ENCODE results near the gene IGFL4. TPM values are rescaled to one million over a fixed set of nuclear protein-coding genes. Genes with fewer than 3 reads are reported as not detected.

Gene IGFL4
- total RNA-seq, 1 donor from 2014 or later, result not detected

DNA sequence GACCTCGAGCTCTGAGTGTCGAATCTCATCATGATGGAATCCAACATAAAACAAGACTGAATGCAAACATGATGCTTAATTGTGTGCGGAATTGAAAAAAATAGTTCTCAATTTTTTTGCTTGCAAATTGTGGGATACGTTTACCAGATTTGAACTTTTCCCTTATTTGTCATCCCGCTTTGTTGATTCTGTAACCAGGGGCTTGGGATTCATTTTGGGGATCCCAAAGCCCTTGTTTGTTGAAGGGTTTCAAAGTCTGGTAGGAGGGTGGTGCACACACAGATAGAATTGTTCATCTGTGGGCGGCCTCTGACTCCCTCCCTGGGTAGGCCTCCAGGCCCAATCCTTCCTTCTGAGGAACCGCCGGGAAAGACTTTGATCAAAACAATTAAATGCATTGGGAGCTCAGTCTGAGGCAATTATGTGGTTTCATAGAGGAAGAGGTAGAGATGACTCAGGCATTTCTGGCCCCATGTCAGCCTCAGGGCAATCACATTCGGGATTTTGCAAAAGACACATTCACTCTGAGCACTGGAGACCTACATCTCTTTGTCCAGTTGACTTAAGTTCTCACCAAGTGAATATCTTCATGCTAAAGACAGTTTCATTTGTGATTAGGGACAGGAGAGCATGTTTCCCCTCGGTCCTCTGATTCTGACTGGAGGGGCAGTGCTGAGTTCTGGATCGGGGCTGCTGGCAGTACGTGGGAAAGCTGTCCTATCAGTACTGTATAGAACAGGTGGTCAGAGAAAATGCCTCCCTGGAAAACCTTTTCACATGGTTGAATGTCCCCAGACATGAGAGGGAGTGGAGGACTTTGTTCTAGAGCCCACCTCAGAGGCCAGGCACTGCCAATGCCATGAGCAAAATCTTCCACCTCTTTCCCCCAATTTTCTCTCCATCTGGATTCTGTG, 27.8 kb upstream of the IGFL4 start:
- peaks cover 99% of the 10 kb centered on the region for H3K27me3 ChIP-seq (ENCODE audit: low read depth)
- no peak for DNase-seq
- no peak for TF ChIP-seq CTCF (IDR thresholded peaks at IDR 0.05; ENCODE audit: borderline replicate concordance)

DNA sequence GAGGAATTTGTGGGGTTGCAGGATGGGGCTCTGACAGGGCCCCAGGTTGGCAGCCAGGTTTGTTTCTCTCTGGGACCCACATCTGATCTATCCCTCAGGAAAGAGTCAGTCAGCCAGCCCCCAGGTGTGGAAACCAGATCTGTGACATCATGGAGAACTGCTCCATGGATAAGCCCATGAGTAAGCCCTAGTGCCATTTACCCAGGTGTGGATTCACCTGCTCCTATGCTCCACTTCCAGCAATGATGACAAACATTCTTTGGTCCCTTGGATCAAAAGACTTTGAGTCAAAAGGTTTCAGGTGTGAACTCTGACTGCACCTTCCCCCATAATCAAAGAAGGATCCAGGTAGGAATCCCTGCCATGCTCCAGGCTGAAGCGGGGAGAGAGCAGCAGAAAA, 26.9 kb upstream of the IGFL4 start:
- TF ChIP-seq CTCF (IDR thresholded peaks at IDR 0.05; ENCODE audit: borderline replicate concordance), result no peak
- no peak for DNase-seq
- no peaks in the 10 kb centered on the region for H3K9me3 ChIP-seq (replicated peaks)
- H3K27ac ChIP-seq (replicated peaks), result no peak overlapping the region
- intact Hi-C loops (cut with micrococcal nuclease), result no loop called here
- no peaks in the 10 kb centered on the region for H3K36me3 ChIP-seq
- H3K4me3 ChIP-seq, result no peak overlapping the region
- peaks cover 100% of the 10 kb centered on the region for H3K27me3 ChIP-seq (ENCODE audit: low read depth)
- H3K4me1 ChIP-seq, result no peaks in the 10 kb centered on the region

More for the DNA sequence above, 27.8 kb upstream of the IGFL4 start:
- no peak overlapping the region for H3K4me3 ChIP-seq
- H3K9me3 ChIP-seq (replicated peaks), result no peaks in the 10 kb centered on the region
- intact Hi-C loops (cut with micrococcal nuclease), result no loop called here
- no peak overlapping the region for H3K27ac ChIP-seq (replicated peaks)
- H3K36me3 ChIP-seq, result no peaks in the 10 kb centered on the region
- no peaks in the 10 kb centered on the region for H3K4me1 ChIP-seq

DNA sequence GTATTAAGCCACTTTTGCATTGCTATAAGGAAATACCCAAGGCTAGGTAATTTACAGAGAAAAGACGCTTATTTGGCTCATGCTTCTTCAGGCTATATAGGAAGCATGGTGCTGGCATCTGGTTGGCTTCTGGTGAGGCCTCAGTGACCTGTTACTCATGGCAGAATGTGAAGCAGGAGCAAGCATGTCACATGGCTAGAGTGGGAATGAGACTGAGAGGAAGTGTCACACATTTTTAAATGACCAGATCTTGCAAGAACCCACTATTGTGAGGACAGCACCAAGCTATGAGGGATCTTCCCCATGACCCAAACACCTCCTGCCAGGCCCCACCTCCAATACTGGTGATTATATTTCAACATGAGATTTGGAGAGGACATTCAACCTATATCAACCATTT, 25.7 kb upstream of the IGFL4 start:
- Histone ChIP-seq H3K9me3 (replicated peaks) (no peaks in the 10 kb centered on the region), H3K4me3 (no peak overlapping the region), H3K36me3 (no peaks in the 10 kb centered on the region), H3K27ac (replicated peaks) (no peak overlapping the region), H3K4me1 (no peaks in the 10 kb centered on the region), H3K27me3 (ENCODE audit: low read depth) (peaks cover 99% of the 10 kb centered on the region)
- no peak for TF ChIP-seq CTCF (IDR thresholded peaks at IDR 0.05; ENCODE audit: borderline replicate concordance)
- DNase-seq, result no peak
- intact Hi-C loops (cut with micrococcal nuclease), result no loop called here

GRCh38 chr19:46065486-46066071, 24.8 kb upstream of the IGFL4 start:
- Histone ChIP-seq H3K36me3 (no peaks in the 10 kb centered on the region), H3K9me3 (replicated peaks) (peaks cover 3% of the 10 kb centered on the region), H3K4me3 (no peak overlapping the region), H3K4me1 (no peaks in the 10 kb centered on the region), H3K27ac (replicated peaks) (no peak overlapping the region), H3K27me3 (ENCODE audit: low read depth) (peaks cover 94% of the 10 kb centered on the region)
- TF ChIP-seq CTCF (IDR thresholded peaks at IDR 0.05; ENCODE audit: borderline replicate concordance), result no peak
- no peak for DNase-seq
- intact Hi-C loops (cut with micrococcal nuclease), result no loop called here

- Histone ChIP-seq H3K36me3 (no peaks in the 10 kb centered on the region), H3K9me3 (replicated peaks) (peaks cover 15% of the 10 kb centered on the region), H3K4me1 (no peaks in the 10 kb centered on the region), H3K27ac (replicated peaks) (no peak overlapping the region), H3K4me3 (no peak overlapping the region), H3K27me3 (ENCODE audit: low read depth) (peaks cover 94% of the 10 kb centered on the region)
- intact Hi-C loops (cut with micrococcal nuclease), result no loop called here
- no peak for TF ChIP-seq CTCF (IDR thresholded peaks at IDR 0.05; ENCODE audit: borderline replicate concordance)
- DNase-seq, result no peak
Observed at GRCh38 chr19:46063201-46063600, 22.4 kb upstream of the IGFL4 start.

Measured in left ventricle myocardium inferior (tissue), 1 donor.